ENCODE results near the gene CSKMT.
"Not testable (repeated sequence)": the region's sequence is repeated elsewhere in the genome, so short reads cannot be mapped to it uniquely, and the experiment has no call there.

CSKMT gene

DNA sequence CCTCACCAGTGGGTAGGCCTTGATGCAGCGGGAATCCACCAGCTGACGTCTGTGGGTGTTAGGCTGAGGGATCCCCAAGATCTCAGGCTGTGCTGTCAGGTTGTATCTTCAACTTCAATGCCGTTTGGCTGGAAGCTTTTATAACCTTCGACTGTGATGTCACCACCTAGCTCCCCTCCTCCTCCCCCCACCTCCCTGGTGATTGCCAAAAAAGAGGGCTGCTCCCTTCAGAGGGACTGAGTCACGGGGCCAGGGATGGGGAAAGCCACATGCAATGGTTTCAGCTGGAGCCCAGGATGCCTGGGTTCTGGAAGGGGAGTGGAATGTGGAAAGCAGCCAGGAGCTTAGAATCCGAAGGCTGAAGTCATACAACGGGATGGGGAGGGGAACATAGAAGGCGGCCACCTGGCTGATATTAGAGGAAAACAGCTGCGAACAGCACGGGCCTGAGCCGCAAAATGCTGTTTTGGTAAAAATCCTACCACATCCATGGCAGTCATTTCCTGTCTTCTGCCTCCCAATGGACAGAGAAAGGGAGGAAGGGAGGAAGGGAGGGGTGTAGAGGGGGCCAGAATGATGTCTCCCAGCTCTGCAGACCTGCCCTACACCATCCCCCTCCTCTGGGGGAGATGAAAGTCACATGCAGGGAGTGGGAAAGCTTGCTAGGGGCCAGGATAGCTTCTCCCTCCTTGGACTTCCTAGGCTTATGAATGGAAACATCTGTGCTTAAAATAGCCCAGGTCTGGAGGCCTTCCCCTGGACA, 24.5 kb downstream of the CSKMT start, which contains the start of gene LRRN4CL:
Gene LRRN4CL, minus strand, starts transcription at position 110 of the 763 bp plus-strand sequence. CDS start 1,022 bp downstream, outside the sequence.
- peak; percentile 73 for DNase-seq (ENCODE audit: low spot score)

DNA sequence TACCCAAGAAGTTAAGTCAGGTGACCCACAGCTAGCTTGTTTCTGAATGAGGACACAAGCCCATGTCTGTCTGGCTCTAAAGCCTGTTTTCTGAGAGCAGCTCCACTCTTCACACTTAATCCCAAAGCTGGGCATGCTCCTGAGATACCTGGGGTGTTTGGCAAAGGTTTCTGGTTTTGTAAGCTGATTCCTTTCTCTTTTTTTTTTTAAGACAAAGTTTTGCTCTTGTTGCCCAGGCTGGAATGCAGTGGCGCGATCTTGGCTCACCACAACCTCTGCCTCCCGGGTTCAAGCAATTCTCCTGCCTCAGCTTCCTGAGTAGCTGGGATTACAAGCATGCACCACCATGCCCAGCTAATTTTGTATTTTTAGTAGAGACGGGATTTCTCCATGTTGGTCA, 28.5 kb downstream of the CSKMT start:
- not testable (repeated sequence) for DNase-seq (ENCODE audit: low spot score)

DNA sequence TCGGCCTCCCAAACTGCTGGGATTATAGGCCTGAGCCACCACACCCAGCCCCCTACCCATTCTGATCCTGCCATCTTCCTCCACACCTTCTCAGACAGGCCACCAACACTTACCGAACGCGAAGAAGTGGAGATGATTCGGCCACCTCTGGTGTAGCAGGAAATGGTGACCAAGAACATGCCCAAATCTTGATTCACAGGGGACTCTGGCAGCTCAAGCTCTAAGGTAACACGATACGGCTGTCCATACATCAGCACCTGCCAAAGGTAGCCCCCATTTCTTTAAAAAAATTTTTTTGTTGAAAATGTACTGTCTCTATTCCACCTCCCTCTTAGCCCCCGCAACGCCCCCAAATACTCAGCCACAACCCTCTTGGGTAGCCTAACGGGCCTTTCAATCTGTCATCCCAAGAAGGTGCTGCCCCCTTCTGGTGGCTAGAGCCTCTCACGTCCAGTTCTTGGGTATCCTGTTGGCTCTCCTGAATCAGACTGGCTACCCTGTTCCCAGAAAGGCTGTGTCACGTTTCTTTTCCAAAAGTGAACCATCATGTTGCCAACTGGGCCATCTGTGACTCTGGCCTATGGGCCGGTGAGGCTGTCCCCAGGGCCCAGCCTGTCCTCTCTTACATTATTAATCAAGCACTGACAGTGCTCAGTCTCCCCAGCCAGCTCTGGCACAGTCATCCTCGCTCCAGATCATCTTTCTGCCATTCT, 29.5 kb downstream of the CSKMT start:
- DNase-seq (ENCODE audit: low spot score): peak; percentile 64

DNA sequence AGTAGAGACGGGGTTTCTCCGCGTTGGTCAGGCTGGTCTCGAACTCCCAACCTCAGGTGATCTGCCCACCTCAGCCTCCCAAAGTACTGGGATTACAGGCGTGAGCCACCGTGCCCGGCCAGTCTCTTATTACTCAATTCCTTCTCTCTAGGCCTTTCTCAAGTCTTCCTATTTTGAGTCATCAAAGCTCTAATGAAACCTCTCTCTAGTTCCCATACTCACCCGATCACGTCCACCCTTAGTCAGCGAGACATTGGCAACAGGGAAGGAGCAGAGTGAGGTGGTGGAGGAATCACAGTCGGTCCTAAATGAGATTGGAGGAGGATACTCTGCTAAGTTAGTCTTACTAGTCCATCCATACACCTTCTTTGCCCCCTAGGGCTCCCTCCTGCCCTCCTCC, 37.1 kb downstream of the CSKMT start:
- no peak for DNase-seq (ENCODE audit: low spot score)

DNA sequence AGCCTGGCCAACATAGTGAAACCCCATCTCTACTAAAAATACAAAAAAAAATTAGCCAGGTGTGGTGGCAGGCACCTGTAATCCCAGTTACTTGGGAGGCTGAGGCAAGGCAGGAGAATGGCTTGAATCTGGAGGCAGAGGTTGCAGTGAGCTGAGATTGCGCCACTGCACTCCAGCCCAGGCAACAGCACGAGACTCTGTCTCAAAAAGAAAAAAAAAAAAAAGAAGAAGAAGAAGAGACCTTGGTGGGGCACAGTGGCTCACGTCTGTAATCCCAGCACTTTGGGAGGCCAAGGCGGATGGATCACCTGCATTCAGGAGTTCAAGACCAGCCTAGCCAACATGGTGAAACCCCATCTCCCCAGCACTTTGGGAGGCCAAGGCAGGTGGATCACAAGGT, 38.8 kb downstream of the CSKMT start:
- DNase-seq (ENCODE audit: low spot score): not testable (repeated sequence)

DNA sequence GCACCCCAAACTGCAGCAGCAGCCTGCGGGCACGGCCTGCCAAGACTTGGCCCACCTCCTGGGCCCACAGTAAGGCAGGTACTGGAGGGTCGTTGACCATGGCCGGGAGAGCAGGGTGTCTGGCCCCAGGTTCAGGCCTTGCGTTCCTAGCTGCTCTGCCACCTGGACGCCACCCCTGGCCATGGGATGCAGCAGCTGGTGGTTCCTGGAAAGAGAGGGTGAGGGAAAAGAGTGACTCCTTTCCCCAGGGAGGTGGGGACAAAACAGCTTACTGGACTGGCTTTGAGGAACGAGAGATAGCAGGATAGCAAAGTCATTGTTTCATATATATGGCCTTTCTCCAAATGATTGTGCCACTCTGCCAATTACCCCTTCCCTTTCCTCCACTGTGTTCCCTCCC, 40.3 kb downstream of the CSKMT start:
- DNase-seq (ENCODE audit: low spot score): no peak

DNA sequence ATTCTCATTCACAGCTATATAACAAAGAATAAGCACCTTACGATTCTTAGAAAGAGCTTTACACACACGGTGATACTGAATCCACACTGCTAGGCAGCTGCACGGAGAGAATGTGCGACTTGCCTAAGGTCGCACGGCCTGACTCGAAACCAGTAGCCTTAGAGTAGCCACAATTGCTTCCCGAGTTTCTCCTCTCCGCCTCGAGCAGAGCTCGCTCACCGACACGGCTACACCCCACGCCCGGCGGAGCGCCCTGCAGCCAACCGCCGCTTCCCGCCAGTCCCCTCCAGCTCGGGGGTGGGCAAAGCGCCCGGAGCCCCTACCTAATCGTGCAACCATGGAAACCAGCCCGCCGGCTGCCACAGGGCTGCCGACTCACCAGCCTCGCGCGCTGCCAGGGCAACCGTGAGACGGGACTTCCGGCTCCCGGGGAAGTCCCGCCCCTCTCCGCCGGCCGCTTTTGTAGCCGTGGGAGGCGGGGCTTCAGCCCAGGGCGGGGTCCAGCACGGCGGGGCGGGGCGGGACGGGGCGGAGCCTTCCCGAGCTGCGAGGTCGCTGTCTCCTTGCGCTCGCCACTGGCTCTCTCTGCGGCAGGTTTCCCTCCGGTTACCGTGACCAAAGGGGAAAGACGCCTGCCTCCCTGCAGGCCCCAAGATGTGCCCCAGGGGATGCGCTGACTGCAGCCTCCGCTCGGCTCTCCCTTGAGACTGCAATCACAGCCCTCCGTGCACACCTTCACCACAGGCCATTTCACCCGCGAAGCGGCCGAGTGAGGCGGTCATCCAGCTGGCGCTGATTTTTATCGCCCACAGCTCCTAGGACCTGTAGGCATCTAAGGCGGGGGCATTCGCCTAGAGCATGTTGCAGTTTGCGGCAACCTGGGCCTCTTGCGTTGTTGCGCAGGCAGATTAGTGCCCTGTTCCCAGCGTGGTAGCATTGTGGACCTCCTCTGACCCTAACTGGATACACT, 41.1 kb downstream of the CSKMT start:
- DNase-seq (ENCODE audit: low spot score): peak; percentile 95

DNA sequence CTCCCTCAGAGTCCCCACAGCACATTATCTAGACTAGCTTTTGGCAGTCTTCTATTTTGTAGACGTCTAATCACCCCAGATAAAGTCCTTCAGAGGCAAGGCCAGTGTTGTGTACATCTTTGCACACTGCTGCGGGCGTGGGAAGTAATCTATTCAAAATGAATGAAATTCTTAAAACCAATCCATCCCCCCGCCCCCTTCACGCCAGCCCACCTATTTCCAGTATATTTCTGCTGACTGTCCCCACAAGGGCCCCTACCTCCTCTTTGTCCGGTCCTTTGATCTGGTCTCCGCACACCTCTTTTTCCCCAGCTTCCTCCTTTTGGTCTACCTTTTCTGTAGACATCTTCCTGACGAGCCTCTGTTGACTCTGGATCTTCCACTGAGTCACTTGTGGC, 41.7 kb downstream of the CSKMT start:
- no peak for DNase-seq (ENCODE audit: low spot score)

DNA sequence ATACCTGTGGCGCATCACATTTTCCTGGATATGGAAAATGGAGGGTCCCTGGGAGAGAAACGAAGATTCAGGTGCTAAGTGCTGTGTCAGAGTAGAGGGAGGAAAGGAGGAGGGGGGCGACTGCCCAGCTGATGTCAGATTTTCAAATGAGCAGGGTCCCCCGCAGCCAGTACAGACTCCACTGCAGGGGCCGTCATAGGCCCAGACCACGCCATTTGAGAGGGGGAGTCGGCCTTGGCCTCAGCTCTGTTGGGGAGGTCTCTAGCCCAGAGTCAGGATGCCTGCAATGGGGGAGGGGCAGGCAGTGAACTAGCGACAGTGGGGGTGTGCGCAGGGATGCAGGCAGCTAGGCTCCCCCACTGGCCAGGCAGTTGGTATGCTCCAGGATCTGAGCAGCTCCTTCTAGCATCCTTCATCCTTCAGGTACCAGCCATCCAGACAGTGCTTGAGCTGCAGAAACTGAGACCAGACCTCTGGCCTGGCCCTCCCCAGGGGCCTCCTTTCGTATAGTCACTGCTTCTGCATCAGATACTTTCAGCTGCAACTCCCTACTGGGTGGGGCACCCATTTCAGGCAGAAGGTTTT, 42.3 kb downstream of the CSKMT start, which contains the start of the genes BSCL2 and GNG3:
Gene BSCL2, minus strand, starts transcription at position 148 of the 585 bp plus-strand sequence. CDS start 229 bp downstream, outside the sequence.
Gene GNG3, plus strand, starts transcription at position 400 of the 585 bp plus-strand sequence. CDS start 620 bp downstream, outside the sequence.
- peak; percentile 87 for DNase-seq (ENCODE audit: low spot score)

DNA sequence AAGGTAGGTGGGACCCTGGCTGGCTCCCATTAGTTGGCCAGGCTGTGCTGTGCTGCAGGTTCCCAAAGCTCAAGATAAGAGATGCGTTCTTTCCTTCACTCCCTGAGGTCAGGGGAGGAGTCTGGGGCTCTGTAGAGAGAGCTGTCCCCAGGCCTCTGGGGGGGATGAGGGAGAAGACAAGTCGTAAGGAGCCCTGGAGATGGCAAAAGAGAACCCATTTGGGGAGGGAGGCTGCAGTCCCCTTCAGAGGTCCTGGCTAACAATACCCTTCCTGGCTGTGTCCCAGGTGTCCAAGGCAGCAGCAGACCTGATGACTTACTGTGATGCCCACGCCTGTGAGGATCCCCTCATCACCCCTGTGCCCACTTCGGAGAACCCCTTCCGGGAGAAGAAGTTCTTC, 43.3 kb downstream of the CSKMT start:
- no peak for DNase-seq (ENCODE audit: low spot score)

DNA sequence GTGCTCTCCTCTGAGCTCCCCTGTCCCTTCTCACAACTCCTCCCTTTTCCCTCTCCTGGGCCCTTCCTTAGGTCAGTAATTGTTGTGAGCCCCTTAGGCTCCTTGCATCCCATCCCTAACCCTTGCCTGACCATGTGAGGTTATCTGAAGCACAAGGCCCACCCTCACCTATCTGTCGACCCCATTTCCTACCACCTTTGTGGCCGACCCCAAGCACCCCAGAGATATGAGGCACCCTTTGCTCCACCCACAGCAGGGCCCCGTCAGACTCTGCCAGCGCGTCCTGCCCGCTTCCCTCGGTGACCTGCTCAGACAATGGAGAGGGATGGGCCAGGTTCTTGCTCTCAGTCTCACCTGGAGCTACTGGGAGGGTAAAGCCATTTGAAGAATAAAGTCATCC, 43.7 kb downstream of the CSKMT start:
- peak; percentile 28 for DNase-seq (ENCODE audit: low spot score)

DNA sequence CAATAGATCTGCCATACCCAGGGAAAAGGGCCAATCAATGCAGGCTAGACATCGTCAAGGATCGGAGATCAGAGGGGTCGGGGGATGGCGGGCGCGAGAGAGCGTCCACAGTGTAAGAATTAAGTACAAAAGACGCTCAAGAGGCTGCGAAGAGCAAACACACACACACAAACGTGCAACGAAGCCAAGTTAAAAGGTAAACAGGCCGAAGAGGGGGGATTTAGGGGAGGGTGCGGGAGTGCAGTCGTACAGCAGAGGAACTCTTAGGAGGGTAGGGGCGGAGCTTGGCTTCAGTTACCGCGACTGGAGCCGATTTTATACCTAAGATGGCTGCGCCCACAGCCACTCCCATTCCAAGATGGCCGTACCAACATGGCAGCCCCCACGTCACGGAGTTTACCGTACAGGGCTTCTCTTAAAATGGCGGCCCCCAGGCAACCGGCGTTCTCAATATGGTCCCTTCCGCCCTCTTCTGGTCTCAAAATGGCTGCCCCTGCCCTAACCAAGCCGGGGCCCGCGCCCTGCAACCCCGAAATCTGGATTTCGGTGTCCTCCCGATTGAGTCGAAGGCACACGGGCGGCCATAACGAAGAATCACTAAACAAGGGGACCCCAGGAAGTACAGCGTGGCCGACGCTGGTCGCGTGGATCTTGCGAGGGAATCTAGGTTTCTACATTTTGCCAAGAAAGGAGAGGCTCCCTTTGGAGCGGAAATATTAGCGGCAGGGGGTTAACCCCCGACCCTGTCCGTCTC, 44.3 kb downstream of the CSKMT start:
- DNase-seq (ENCODE audit: low spot score): peak; percentile 99

DNA sequence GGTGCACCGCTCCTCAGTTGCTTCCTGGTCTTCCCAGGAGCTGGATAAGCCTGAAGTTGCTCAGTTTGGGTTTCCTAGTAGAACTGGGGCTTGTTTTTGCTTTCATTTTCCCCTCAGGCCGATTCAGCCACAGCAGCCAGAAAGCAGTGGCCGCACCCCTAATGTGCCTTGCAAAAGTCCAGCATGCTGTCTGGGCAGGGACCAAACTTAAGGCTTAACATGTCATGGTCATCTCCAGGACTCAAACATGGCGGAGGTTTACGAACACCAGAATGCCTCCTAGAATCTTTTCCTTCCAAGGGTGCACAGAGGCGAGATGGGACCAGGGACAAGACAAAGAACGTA, 44.9 kb downstream of the CSKMT start:
- no peak for DNase-seq (ENCODE audit: low spot score)

DNA sequence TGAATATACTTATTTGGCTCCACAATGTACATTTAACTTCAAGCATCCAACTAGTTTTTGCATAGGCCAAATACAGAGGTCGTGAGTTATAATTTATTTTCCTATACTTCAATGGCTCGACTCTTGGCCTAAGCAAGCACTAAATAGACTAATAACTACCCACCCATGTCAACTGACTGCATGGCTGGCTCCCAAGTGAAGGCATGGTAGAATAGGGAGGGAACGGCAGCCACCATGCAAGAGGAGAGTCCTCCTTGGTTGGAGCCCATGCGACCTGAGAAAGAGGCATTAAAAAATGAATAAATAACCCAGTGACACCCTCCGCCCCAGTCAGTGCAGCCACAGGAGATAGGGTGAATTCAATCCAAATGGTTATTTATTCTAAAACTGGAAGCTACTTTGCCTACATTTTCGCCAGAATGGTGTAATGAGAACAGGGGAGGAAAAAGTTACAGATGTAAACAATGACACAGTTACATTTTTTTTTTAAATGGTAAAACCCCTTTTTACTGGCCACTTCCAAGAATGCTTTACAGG, 47.2 kb downstream of the CSKMT start:
- DNase-seq (ENCODE audit: low spot score): no peak

DNA sequence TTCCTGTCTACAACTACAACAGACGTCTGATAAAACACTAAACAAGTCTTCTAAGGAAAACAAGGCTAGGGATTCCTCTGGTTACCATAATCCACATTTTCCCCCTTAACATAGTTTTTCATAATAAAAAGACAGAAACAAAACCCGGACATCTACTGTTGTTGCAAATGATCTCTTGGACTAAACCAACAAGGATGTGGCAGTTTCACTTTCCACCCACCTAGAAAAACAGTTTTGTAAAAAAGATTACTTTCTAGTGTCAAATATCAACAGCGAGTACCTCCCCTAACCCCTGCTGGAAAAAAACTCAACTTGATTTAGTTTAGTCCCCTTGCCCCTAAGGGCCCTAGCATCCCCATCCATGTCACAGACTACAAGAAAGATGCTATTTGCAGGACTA, 47.7 kb downstream of the CSKMT start:
- no peak for DNase-seq (ENCODE audit: low spot score)

DNA sequence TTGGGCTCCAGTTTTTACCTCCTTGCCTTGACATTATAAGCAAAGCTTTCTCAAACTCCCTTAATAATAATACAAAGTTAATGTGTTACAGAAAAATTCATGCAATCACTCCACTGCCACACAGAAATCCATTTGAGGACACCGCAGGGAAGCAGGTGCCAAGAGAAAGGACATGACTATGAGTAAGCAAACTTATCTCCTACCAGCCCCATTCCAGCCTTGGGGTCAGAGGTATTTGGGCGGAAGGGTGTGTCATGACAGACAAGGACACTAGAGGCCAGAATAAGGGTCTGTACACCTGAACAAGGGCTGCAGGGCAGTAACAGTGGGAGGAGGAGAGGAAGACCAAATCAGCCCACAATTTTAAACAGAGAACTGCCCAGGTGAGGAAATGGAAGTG, 48.2 kb downstream of the CSKMT start:
- DNase-seq (ENCODE audit: low spot score): no peak

DNA sequence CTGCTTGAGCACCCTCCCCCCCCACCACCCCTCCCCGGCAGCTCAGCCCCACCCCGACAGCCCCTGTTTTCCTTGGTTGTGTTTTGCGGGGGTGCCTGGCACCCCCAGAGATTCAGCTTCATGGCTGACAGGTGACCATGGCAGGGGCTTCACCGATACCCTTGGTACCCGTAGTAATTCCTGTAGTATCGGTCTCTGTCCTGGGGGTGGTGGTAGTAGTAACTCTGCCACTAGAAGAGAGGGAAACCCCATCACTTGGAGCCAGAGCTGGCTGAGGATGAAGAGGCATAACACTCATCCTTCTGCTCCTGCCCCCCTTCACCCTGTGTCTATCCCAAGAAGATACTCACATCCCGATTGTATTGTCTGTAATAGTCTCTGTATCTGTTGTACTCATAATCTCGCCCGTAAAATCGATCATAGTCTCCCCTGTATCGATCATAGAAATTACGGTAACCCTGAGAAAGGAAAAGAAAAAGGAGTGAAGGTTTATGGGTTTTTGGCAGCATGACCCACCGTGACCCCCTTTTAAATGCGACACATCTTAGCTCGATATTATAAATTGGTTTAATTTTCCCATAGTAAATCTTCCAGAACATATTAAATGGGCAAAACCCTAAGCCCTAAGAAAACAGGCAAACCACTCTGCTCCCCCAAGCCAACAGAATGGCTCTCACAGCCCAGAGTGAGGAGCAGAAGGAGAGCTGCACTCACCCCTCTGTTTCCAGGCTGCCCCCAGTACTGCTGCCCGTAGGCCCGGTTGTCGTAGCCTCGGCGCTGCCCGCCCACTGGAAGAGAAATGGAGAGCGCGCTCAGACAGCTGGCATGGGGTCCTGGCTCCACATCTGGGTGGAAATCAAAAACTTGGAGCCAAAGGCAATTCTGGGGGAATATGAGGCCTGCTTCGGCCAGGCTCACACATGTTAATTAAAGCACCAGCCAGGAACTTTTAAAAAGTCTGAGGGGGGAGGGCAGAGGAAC, 50.3 kb downstream of the CSKMT start:
- DNase-seq (ENCODE audit: low spot score): no peak

DNA sequence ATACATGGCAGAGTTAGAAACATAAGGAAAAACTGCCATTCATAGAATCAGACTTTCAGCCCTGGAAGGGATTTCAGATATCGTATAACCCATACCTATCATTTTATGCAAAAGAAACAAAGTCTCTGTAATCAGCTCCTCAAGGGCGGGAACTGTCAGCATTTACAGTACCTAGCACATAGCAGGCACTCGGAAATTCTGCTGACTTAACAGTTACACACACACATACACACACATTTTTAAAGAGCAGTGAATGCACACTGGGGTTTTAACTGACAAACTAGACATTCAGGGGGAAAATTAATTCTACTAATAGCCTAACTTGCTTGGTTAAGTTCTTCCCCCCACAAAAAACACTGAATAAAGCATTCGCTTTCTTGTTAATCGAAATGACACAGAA, 51.1 kb downstream of the CSKMT start:
- no peak for DNase-seq (ENCODE audit: low spot score)

DNA sequence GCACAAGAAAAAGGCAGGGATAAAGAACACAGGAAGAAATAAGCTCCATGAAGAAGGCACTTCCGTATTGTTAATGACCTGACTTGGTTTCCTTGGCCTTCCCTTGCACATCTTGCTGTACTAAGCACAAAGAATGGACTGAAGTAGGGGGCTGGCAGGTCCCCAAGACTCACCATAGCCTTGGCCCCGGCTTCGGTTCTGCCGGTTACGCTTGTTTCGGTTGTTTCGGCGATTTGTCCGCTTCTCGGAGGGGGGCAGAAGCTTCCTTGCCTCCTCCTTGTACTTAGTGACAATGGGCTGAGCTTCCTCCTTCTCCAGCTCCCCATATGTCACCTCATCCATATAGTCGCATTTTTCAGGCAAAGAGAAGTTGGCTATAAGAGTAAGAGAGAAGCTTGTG, 51.7 kb downstream of the CSKMT start:
- DNase-seq (ENCODE audit: low spot score): no peak

Data from putamen (tissue), 1 donor.